Ishikawa (cell line): Measurements from ENCODE around the gene MED16.

Experiments
- CEBPB ChIP-seq: IDR thresholded peaks from 2 replicates; pipeline ENCODE4 v1.6.1; 2012
- CREB1 ChIP-seq: IDR thresholded peaks from 2 replicates; pipeline ENCODE4 v1.6.1; 2012; ENCODE audit warnings: low read depth
- EGR1 ChIP-seq: IDR thresholded peaks from 2 replicates; pipeline ENCODE4 v1.6.1; 2012
- EP300 ChIP-seq: IDR thresholded peaks from 2 replicates; pipeline ENCODE4 v1.6.1; 2012; ENCODE audit warnings: borderline replicate concordance
- NFIC ChIP-seq: IDR thresholded peaks from 2 replicates; pipeline ENCODE4 v1.6.1; 2012
- RAD21 ChIP-seq: IDR thresholded peaks from 2 replicates; pipeline ENCODE4 v1.6.1; 2012; ENCODE audit warnings: low read depth
- TAF1 ChIP-seq: IDR thresholded peaks from 2 replicates; pipeline ENCODE4 v1.6.1; 2012; ENCODE audit warnings: low read depth, mild to moderate bottlenecking
- TCF12 ChIP-seq: IDR thresholded peaks from 2 replicates; pipeline ENCODE4 v1.6.1; 2012; ENCODE audit warnings: low read depth
- TEAD4 ChIP-seq: IDR thresholded peaks from 2 replicates; pipeline ENCODE4 v1.6.1; 2012
- YY1 ChIP-seq: IDR thresholded peaks from 2 replicates; pipeline ENCODE4 v1.6.1; 2012; ENCODE audit warnings: low read depth
- ZBTB7A ChIP-seq: IDR thresholded peaks from 2 replicates; pipeline ENCODE4 v1.6.1; 2012; ENCODE audit warnings: low read depth
- TF ChIP-seq, protein P1 (sequence below): IDR thresholded peaks from 2 replicates; pipeline ENCODE4 v1.6.1; 2012; ENCODE audit warnings: low read depth, mild to moderate bottlenecking
- TF ChIP-seq, protein P2 (sequence below): IDR thresholded peaks from 2 replicates; pipeline ENCODE4 v1.6.1; 2012
- TF ChIP-seq, protein P3 (sequence below): IDR thresholded peaks from 2 replicates; pipeline ENCODE4 v1.6.1; 2012

DNA sequence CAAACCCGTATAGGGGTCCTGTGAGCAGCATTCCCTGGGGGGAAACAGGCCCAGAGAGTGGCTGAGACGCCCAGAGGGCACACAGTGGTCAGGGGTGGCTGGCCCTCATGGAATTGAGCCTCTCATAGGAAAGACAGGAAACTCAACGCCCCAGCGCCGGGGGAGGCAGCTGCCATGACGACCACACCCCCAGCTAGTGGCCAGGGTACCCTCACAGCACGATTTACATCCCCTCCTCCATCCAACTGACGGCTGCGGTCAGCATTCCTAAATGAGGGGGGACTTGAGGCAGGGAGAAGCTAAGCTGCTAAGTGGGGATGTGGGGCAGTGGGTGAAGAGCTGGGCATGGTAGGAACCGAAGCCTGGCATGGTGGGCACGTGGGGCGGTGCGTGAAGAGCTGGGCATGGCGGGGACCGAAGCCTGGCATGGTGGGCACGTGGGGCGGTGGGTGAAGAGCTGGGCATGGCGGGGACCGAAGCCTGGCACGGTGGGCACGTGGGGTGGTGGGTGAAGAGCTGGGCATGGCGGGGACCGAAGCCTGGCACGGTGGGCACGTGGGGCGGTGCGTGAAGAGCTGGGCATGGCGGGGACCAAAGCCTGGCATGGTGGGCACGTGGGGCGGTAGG is 10.0 kb downstream of the MED16 start:
- no peak for TF ChIP-seq TCF12
- TF ChIP-seq RAD21 = no peak
- TF ChIP-seq YY1 = no peak
- TF ChIP-seq TAF1 = no peak
- no peak for TF ChIP-seq CEBPB
- TF ChIP-seq NFIC = no peak
- no peak for TF ChIP-seq ZBTB7A
- no peak for TF ChIP-seq EP300
- TF ChIP-seq, protein P1, sequence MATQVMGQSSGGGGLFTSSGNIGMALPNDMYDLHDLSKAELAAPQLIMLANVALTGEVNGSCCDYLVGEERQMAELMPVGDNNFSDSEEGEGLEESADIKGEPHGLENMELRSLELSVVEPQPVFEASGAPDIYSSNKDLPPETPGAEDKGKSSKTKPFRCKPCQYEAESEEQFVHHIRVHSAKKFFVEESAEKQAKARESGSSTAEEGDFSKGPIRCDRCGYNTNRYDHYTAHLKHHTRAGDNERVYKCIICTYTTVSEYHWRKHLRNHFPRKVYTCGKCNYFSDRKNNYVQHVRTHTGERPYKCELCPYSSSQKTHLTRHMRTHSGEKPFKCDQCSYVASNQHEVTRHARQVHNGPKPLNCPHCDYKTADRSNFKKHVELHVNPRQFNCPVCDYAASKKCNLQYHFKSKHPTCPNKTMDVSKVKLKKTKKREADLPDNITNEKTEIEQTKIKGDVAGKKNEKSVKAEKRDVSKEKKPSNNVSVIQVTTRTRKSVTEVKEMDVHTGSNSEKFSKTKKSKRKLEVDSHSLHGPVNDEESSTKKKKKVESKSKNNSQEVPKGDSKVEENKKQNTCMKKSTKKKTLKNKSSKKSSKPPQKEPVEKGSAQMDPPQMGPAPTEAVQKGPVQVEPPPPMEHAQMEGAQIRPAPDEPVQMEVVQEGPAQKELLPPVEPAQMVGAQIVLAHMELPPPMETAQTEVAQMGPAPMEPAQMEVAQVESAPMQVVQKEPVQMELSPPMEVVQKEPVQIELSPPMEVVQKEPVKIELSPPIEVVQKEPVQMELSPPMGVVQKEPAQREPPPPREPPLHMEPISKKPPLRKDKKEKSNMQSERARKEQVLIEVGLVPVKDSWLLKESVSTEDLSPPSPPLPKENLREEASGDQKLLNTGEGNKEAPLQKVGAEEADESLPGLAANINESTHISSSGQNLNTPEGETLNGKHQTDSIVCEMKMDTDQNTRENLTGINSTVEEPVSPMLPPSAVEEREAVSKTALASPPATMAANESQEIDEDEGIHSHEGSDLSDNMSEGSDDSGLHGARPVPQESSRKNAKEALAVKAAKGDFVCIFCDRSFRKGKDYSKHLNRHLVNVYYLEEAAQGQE = no peak
- TF ChIP-seq, protein P2, sequence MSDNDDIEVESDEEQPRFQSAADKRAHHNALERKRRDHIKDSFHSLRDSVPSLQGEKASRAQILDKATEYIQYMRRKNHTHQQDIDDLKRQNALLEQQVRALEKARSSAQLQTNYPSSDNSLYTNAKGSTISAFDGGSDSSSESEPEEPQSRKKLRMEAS = no peak
- TF ChIP-seq TEAD4 = no peak
- TF ChIP-seq CREB1 = no peak
- TF ChIP-seq EGR1 = no peak
- TF ChIP-seq, protein P3, sequence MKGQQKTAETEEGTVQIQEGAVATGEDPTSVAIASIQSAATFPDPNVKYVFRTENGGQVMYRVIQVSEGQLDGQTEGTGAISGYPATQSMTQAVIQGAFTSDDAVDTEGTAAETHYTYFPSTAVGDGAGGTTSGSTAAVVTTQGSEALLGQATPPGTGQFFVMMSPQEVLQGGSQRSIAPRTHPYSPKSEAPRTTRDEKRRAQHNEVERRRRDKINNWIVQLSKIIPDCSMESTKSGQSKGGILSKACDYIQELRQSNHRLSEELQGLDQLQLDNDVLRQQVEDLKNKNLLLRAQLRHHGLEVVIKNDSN = no peak
